Measurements from ENCODE around the gene ANKRD53. TPM values are rescaled to one million over a fixed set of nuclear protein-coding genes. Genes with fewer than 3 reads are reported as not detected.

ANKRD53 gene
- total RNA-seq, 2 experiments from 2014 or later: not detected

GRCh38 chr2:70991142-70991541 is 12.7 kb downstream of the ANKRD53 start:
- Mint-ChIP-seq H3K27ac (no peak overlapping the region), H3K36me3 (ENCODE audit: low read depth) (peaks cover 34% of the 10 kb centered on the region), H3K27me3 (no peaks in the 10 kb centered on the region), H3K4me3 (no peak overlapping the region), H3K9me3 (no peaks in the 10 kb centered on the region), H3K4me1 (ENCODE audit: low read depth) (peaks cover 26% of the 10 kb centered on the region)
- no peak for DNase-seq
- no peak for TF ChIP-seq CTCF (IDR thresholded peaks at IDR 0.05)
- CTCF ChIA-PET: interaction anchor here (3.8 kb wide), 1 partner anchor 26 kb away, joined by 22 read pairs; no protein-coding TSS in a partner anchor
- ATAC-seq: no peak
- intact Hi-C loops (cut with micrococcal nuclease): no loop called here
- POLR2A ChIA-PET: no interaction called here

GRCh38 chr2:70991742-70992141 is 13.3 kb downstream of the ANKRD53 start:
- ATAC-seq: no peak
- no peaks in the 10 kb centered on the region for H3K9me3 Mint-ChIP-seq
- CTCF ChIA-PET: interaction anchor here (1.9 to 3.8 kb wide), 2 partner anchors 26 to 43 kb away, joined by 6 to 22 read pairs; no protein-coding TSS in a partner anchor
- peaks cover 25% of the 10 kb centered on the region for H3K4me1 Mint-ChIP-seq (ENCODE audit: low read depth)
- H3K4me3 Mint-ChIP-seq: no peak overlapping the region
- intact Hi-C loops (cut with micrococcal nuclease): no loop called here
- no peaks in the 10 kb centered on the region for H3K27me3 Mint-ChIP-seq
- peak overlapping the region; percentile 55 for H3K27ac Mint-ChIP-seq
- no peak for TF ChIP-seq CTCF (IDR thresholded peaks at IDR 0.05)
- DNase-seq: no peak
- POLR2A ChIA-PET: no interaction called here
- peaks cover 28% of the 10 kb centered on the region for H3K36me3 Mint-ChIP-seq (ENCODE audit: low read depth)

- ATAC-seq (no peak), DNase-seq (no peak)
- ChIA-PET CTCF (interaction anchor here (0.9 to 3.8 kb wide), 6 partner anchors 7 to 45 kb away, joined by 3 to 22 read pairs (median 6); no protein-coding TSS in a partner anchor), POLR2A (interaction anchor here (1.9 kb wide), 1 partner anchor 8 kb away, joined by 5 read pairs; no protein-coding TSS in a partner anchor)
- Mint-ChIP-seq H3K36me3 (ENCODE audit: low read depth) (peaks cover 26% of the 10 kb centered on the region), H3K9me3 (no peaks in the 10 kb centered on the region), H3K27ac (peak overlapping the region; percentile 92), H3K4me1 (ENCODE audit: low read depth) (peaks cover 25% of the 10 kb centered on the region), H3K27me3 (no peaks in the 10 kb centered on the region), H3K4me3 (peak overlapping the region; percentile 99)
- intact Hi-C loops (cut with micrococcal nuclease): no loop called here
- no peak for TF ChIP-seq CTCF (IDR thresholded peaks at IDR 0.05)
Observed at GRCh38 chr2:70992945-70993853, 14.8 kb downstream of the ANKRD53 start.

GRCh38 chr2:70994009-70994698 is 15.7 kb downstream of the ANKRD53 start:
- H3K4me1 Mint-ChIP-seq (ENCODE audit: low read depth): peaks cover 25% of the 10 kb centered on the region
- ChIA-PET CTCF (interaction anchor here (0.9 to 3.8 kb wide), 4 partner anchors 8 to 29 kb away, joined by 3 to 22 read pairs (median 5); no protein-coding TSS in a partner anchor), POLR2A (interaction anchor here (1.2 to 1.9 kb wide), 2 partner anchors 9 to 11 kb away, joined by 4 to 5 read pairs; no protein-coding TSS in a partner anchor)
- H3K9me3 Mint-ChIP-seq: no peaks in the 10 kb centered on the region
- no peaks in the 10 kb centered on the region for H3K27me3 Mint-ChIP-seq
- ATAC-seq: peak; percentile 18
- peaks cover 17% of the 10 kb centered on the region for H3K36me3 Mint-ChIP-seq (ENCODE audit: low read depth)
- no peak for TF ChIP-seq CTCF (IDR thresholded peaks at IDR 0.05)
- H3K4me3 Mint-ChIP-seq: peak overlapping the region; percentile 99
- DNase-seq: peak; percentile 69
- peak overlapping the region; percentile 92 for H3K27ac Mint-ChIP-seq
- intact Hi-C loops (cut with micrococcal nuclease): loop anchor here (2.0 kb wide), 1 partner anchor 29 kb away; no protein-coding TSS in a partner anchor
